ENCODE results near the gene MAPKAPK2.

Gene MAPKAPK2

DNA sequence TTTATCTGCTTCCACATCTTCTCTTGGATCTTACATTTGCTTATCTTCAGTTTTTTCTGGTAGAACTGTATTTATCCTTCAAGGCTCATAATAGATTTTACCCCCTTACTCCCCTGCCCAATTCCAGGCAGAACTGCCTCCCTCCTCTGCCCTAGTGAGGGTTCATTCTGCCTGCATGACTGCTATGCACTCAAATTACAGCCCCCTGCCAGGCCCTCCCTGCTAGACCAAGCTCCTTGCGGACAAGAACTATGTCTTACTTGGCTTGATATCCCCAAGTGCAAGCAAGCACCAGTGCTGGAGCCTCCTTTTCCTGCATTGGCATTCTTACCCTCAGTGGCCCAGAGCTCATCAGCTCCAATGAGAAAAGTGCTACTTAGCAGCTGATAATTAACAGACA lies 18.1 kb downstream of the MAPKAPK2 start:
- DNase-seq (ENCODE audit: low read depth in 1 of 2, low spot score in 1 of 2) = no peak
- TF ChIP-seq JUND (IDR thresholded peaks at IDR 0.05; ENCODE audit: low read depth) = no peak
- in situ Hi-C loops (cut with HindIII; ENCODE audit: low pct_unique_long_range_greater_than_20kb, low sequenced_read_pairs) = no loop called here

DNA sequence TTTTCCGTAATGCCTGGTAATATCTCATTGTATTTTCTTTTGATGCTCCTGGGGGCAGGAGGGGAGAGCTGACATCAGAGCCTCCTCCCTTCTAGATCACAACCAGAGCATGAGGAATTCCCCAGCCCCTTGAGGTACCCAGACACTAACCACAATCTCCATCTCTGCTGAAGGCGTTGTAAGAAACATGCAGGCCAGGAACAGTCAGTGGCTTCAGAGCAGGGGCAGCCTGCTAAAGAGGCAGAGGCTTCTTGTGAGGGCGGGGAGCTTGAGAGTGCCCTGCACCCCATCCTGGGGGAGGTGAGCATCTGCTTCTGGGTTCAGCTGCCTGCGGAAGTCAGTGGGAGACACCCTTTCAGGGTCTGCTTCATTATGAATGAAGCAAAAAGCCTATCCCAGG lies 19.0 kb downstream of the MAPKAPK2 start:
- no peak for DNase-seq (ENCODE audit: low read depth in 1 of 2, low spot score in 1 of 2)
- in situ Hi-C loops (cut with HindIII; ENCODE audit: low pct_unique_long_range_greater_than_20kb, low sequenced_read_pairs) = no loop called here
- TF ChIP-seq JUND (IDR thresholded peaks at IDR 0.05; ENCODE audit: low read depth) = no peak

DNA sequence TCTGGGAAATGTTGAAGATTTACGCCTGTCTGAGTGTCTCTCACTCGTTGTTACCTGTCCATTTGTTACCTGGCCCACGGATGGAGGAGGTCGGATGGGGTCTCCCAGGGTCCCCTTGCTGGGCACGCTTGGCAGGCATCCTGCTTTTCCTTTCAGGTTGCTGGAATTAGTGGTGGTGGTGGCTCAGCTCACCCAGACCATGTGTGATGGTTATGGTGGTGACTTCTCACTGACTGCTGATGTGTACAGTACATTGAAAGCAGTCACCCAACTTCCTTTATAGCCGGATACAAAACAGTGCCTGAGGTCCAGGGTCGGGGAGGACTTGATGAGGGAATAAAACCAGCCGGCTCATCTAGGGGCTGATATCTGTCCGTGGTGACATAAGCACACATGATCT lies 19.5 kb downstream of the MAPKAPK2 start:
- in situ Hi-C loops (cut with HindIII; ENCODE audit: low pct_unique_long_range_greater_than_20kb, low sequenced_read_pairs) = no loop called here
- DNase-seq (ENCODE audit: low read depth in 1 of 2, low spot score in 1 of 2) = no peak
- no peak for TF ChIP-seq JUND (IDR thresholded peaks at IDR 0.05; ENCODE audit: low read depth)

DNA sequence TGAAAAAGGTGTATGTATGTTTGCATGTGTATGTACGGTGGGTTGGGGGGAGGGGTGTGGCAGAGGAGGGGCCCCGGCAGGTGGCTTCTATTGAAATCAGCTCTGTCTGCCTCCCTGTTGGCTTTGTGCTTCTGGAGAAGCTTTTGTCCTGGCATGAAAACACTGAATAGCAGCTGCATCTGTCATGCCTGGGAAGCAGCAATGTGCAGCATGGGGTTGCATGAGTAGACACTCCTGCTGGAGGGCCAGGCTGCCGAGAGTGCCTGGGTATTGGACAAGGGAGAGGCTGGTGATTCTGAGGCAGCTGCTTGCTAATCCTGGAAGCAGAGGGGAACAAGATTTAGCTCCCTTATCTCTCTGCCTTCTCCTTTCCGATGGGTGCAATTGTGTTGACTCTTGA lies 20.5 kb downstream of the MAPKAPK2 start:
- no peak for TF ChIP-seq JUND (IDR thresholded peaks at IDR 0.05; ENCODE audit: low read depth)
- no peak for DNase-seq (ENCODE audit: low read depth in 1 of 2, low spot score in 1 of 2)
- in situ Hi-C loops (cut with HindIII; ENCODE audit: low pct_unique_long_range_greater_than_20kb, low sequenced_read_pairs) = no loop called here

DNA sequence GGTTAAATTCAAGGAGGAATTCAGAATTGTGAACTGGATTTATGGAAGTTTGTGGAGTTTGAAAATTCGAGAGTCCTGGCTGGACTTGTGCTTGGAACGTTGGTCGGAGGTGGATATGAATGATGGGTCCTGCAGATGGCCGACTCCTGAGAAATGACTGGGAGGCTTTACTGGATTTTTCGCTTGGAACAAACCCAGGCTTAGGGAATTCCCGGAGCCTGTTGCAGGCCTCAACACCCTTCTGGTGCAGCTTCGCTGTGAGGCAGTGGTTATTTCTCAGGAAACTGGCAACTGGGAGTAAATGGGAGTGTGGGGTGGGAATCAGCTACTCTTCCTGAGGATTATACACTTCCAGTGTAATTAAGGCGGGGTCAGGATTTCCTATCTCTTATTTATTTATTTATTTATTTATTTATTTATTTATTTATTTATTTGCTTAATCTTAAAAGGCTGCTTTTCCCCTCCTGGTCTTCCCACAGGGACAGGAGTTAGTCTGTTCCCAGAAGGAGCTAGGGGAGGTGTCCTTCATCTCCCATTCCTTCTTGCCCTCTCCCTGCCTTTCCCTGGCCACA lies 21.1 kb downstream of the MAPKAPK2 start:
- DNase-seq (ENCODE audit: low read depth in 1 of 2, low spot score in 1 of 2) = no peak
- TF ChIP-seq JUND (IDR thresholded peaks at IDR 0.05; ENCODE audit: low read depth) = no peak
- in situ Hi-C loops (cut with HindIII; ENCODE audit: low pct_unique_long_range_greater_than_20kb, low sequenced_read_pairs) = no loop called here

DNA sequence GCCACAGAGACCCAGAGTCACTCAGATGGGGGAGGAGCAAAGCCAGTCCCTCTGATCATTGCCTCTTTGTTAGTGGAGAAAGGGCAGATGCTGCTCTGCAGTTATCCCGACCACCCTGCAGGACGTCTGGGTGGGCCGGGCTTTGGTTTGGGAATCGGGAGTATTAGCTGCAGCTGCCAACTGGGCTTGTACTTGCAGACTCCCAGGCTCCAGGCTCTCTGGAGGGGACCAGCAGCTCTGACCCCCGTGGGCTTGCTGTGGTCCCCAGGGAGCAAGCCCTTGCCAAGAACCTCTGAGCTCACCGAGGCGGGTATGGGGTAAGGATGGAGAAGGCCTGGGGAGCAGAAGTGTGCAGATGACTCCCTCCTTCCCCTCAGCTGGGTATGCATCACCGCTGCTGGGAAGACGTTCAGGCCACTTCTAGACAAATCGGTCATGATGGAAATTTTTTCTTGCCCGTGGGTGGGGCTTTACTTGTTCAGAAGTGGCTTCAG lies 21.6 kb downstream of the MAPKAPK2 start:
- DNase-seq (ENCODE audit: low read depth in 1 of 2, low spot score in 1 of 2) = no peak
- in situ Hi-C loops (cut with HindIII; ENCODE audit: low pct_unique_long_range_greater_than_20kb, low sequenced_read_pairs) = no loop called here
- no peak for TF ChIP-seq JUND (IDR thresholded peaks at IDR 0.05; ENCODE audit: low read depth)

DNA sequence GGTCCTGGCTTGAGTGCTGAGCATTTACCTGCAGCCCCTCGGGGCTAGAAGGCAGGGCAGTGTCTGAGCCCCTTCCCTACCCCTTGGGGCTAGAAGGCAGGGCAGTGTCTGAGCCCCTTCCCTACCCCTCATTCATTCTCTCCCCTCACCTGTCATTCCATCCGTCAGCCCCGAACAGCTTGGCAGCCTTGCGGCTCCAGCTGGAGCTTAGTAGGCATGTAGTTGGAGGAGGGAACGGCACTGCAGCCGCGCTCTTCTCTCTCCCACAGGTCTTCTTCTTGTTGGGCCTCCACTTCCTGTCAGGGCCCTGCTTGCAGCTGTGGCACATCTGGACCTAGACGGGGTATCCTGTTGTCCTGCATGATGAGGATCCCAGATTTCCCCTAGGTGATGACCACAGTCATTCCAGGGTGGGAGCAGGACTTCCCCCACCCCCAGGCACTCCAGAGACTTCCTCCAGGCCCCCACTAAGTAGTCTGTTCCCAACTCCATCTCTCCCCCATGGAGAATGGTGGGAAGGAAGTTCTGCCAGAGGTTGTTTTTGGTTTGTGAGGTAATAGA lies 22.2 kb downstream of the MAPKAPK2 start:
- TF ChIP-seq JUND (IDR thresholded peaks at IDR 0.05; ENCODE audit: low read depth) = no peak
- in situ Hi-C loops (cut with HindIII; ENCODE audit: low pct_unique_long_range_greater_than_20kb, low sequenced_read_pairs) = no loop called here
- no peak for DNase-seq (ENCODE audit: low read depth in 1 of 2, low spot score in 1 of 2)

DNA sequence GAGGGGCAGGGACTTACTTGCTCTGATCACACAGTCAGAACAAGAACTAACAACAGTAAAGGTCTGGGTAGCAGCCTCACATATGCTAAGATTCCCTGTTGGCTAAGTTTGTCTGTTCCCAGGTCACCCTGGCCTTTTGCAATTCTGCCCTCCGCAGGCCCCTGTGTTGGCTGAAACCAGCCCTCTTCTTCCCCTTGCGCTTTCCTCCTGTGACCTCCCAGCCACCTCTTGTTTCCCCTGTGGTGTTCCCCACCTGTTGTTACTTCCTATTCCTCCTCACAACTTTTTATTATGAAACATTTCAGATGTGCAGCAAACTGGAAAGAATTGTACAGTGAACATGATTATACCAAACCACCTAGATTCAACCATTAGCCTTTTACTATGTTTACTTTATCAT lies 23.4 kb downstream of the MAPKAPK2 start:
- no peak for TF ChIP-seq JUND (IDR thresholded peaks at IDR 0.05; ENCODE audit: low read depth)
- in situ Hi-C loops (cut with HindIII; ENCODE audit: low pct_unique_long_range_greater_than_20kb, low sequenced_read_pairs) = no loop called here
- peak in 1 of 2 experiments; percentile 27 for DNase-seq (ENCODE audit: low read depth in 1 of 2, low spot score in 1 of 2)

DNA sequence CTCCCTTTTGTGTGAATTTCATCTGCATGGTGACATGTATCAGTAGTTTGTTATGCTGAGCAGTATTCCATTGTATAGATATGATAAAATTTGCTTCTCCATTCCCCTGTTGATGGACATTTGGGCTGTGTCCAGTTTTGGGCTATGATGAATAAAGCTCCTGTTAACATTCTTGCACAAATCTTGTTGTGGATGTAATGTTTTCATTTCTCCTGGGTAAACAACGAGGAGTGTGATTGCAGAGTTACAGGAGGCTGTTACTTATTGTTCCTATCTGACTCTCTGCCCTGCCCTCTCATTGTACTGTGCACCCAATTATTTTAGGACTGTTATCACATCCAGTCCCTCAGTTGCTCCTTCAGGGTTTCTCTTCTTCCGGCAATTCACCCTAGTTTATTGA lies 24.2 kb downstream of the MAPKAPK2 start:
- no peak for DNase-seq (ENCODE audit: low read depth in 1 of 2, low spot score in 1 of 2)
- no peak for TF ChIP-seq JUND (IDR thresholded peaks at IDR 0.05; ENCODE audit: low read depth)
- in situ Hi-C loops (cut with HindIII; ENCODE audit: low pct_unique_long_range_greater_than_20kb, low sequenced_read_pairs) = no loop called here

DNA sequence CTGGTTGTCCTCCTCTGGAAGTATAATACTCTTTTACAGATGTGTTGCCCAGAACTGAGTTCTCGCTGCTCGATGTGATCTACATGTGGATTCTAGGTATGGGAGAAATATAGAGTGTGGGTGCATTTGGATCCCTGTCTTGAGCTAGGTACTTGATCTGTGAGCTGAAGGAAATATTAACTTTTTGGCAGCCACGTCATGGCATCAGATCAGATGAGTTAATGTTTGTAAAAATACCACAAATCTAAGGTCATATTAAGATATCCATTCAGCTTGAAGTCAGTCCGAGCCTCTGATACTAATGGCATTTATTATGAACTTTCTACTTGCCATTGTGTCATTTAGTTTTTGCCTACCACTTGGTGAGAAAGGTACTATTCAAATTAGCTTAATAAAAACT lies 24.6 kb downstream of the MAPKAPK2 start:
- no peak for TF ChIP-seq JUND (IDR thresholded peaks at IDR 0.05; ENCODE audit: low read depth)
- DNase-seq (ENCODE audit: low read depth in 1 of 2, low spot score in 1 of 2) = no peak
- in situ Hi-C loops (cut with HindIII; ENCODE audit: low pct_unique_long_range_greater_than_20kb, low sequenced_read_pairs) = no loop called here

DNA sequence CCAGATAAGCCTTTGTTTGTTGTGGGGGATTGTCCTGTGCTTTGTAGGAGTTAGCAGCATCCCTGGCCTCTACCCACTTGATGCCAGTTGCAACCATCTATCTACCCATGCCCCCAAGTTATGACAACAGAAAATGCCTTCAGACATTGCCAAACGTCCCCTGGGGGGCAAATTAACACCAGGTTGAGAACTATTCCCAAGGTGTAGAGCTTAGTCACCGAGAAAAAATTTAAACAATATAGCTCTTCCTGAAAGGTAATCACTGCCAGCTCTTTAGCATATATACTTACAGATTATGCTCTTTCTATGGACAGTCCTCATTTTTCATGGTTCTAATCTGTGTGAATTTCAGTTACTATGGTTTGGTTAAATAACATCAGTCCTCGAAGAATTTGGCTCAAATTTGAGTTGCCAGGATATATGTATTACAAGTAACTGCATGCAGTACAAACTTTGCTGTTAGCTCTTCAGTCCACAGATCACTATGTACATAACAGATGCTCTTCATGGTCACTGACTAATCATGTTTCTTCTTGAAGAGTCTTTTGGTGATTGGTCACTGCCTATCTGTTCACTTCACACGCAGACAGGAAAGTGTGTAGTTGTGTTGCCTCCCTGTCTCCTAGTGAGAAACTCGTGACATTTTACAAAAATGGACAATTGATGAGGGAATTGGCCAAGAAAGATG lies 25.2 kb downstream of the MAPKAPK2 start:
- DNase-seq (ENCODE audit: low read depth in 1 of 2, low spot score in 1 of 2) = no peak
- no peak for TF ChIP-seq JUND (IDR thresholded peaks at IDR 0.05; ENCODE audit: low read depth)

DNA sequence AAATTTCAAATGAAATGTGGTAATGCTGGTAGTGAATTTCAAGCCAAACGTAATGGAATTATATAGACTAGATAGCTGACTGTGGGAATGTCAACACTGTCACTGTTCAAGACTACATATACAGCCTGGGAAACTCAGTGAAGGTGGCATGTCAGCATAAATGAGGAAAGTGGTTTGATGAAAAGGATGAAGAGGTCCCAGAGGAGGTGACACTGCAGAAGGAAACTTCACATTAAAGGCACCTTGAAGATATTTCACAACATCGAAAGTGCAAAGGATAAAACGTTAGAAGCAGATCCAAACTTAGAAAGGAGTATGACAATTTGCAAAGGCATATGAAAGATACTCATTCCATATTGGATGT lies 25.7 kb downstream of the MAPKAPK2 start:
- no peak for TF ChIP-seq JUND (IDR thresholded peaks at IDR 0.05; ENCODE audit: low read depth)
- in situ Hi-C loops (cut with HindIII; ENCODE audit: low pct_unique_long_range_greater_than_20kb, low sequenced_read_pairs) = no loop called here
- no peak for DNase-seq (ENCODE audit: low read depth in 1 of 2, low spot score in 1 of 2)

More for the DNA sequence above, 25.2 kb downstream of the MAPKAPK2 start:
- in situ Hi-C loops (cut with HindIII; ENCODE audit: low pct_unique_long_range_greater_than_20kb, low sequenced_read_pairs) = no loop called here

DNA sequence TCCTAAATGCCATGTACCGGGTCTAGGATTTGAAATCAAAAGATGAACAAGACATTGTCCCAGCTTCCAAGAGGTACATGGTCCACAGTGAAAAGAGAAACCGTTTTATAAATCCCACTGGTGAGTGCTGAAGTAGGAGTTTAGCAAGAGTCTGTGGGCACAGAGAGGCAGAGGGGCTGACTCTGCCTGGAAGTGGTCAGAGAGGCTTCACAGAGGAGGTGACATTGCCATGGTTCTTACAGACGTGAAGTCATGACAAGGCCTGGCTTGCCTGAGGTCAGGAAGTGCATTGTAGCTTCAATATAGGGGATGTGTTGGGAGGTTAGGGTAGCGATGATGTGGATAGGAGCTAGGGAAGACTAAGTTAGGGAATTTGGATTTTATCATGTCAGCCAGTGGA lies 28.4 kb downstream of the MAPKAPK2 start:
- no peak for TF ChIP-seq JUND (IDR thresholded peaks at IDR 0.05; ENCODE audit: low read depth)
- in situ Hi-C loops (cut with HindIII; ENCODE audit: low pct_unique_long_range_greater_than_20kb, low sequenced_read_pairs) = no loop called here
- DNase-seq (ENCODE audit: low read depth in 1 of 2, low spot score in 1 of 2) = no peak

Measured in T47D (cell line).